Measurements from ENCODE around the gene METTL8. TPM values are rescaled to one million over a fixed set of nuclear protein-coding genes. Genes with fewer than 3 reads are reported as not detected.
A peak's percentile ranks its signal among the peaks of the same experiment; 100 is the strongest.

The METTL8 gene
- total and polyA plus RNA-seq, 2 of the 13 experiments (the other 11 are each of a cell fraction or from before 2014, with no cell fraction given), result 18.6 to 68.2 TPM

GRCh38 chr2:171434013-171434989, 511 bp upstream of the METTL8 start, which contains the start of gene DCAF17 (continued):
- TF ChIP-seq SRSF1 (optimal IDR thresholded peaks at IDR 0.05; ENCODE audit: low read depth, low read length), result peak; percentile 83
- TF ChIP-seq ZNF678 (CRISPR knock-in tag; IDR thresholded peaks at IDR 0.05), result 0 out of 2 replicates have a peak, but pooled peaks have one; percentile 55
- TF ChIP-seq ZBTB42 (CRISPR knock-in tag; IDR thresholded peaks at IDR 0.05), result peak; percentile 83
- no peak for TF ChIP-seq ATF7 (IDR thresholded peaks at IDR 0.05)
- TF ChIP-seq ATF7 (CRISPR knock-in tag; IDR thresholded peaks at IDR 0.05), result peak; percentile 51
- TF ChIP-seq JUND (CRISPR knock-in tag; IDR thresholded peaks at IDR 0.05), result no peak
- peak; percentile 33; the same call in 1 of the 2 replicates for TF ChIP-seq KLF11 (CRISPR knock-in tag; IDR thresholded peaks at IDR 0.05)
- peak; percentile 72 for TF ChIP-seq CREM (IDR thresholded peaks at IDR 0.05)
- no peak for TF ChIP-seq CREM (CRISPR knock-in tag; IDR thresholded peaks at IDR 0.05)
- TF ChIP-seq ZNF574 (CRISPR knock-in tag; IDR thresholded peaks at IDR 0.05), result peak; percentile 99
- peak; percentile 95 for TF ChIP-seq ATF5 (CRISPR knock-in tag; IDR thresholded peaks at IDR 0.05; ENCODE audit: low read depth)
- peak; percentile 85; the same call in 1 of the 2 replicates for TF ChIP-seq GTF3A (CRISPR knock-in tag; conservative IDR thresholded peaks at IDR 0.05)
- TF ChIP-seq YEATS2 (CRISPR knock-in tag; IDR thresholded peaks at IDR 0.05; ENCODE audit: borderline replicate concordance), result peak; percentile 70; the same call in 1 of the 2 replicates
- no peak for TF ChIP-seq TRIM22 (IDR thresholded peaks at IDR 0.05)
- TF ChIP-seq PLRG1 (conservative IDR thresholded peaks at IDR 0.05), result no peak
- TF ChIP-seq KDM6A (CRISPR knock-in tag; IDR thresholded peaks at IDR 0.05; ENCODE audit: low read depth), result no peak
- peak; percentile 91; the same call in 1 of the 2 replicates for TF ChIP-seq PRMT3 (CRISPR knock-in tag; IDR thresholded peaks at IDR 0.05; ENCODE audit: borderline replicate concordance, low read depth)
- peak; percentile 97 for TF ChIP-seq ZGPAT (CRISPR knock-in tag; IDR thresholded peaks at IDR 0.05)
- peak; percentile 94; the same call in 1 of the 2 replicates for TF ChIP-seq ZNF224 (CRISPR knock-in tag; IDR thresholded peaks at IDR 0.05)
- no peak; the same call in 1 of the 2 replicates for TF ChIP-seq EEA1 (CRISPR knock-in tag; IDR thresholded peaks at IDR 0.05; ENCODE audit: borderline replicate concordance)
- TF ChIP-seq FOSL2 (CRISPR knock-in tag; IDR thresholded peaks at IDR 0.05), result no peak; the same call in 1 of the 2 replicates
- peak; percentile 86; the same call in 1 of the 2 replicates for TF ChIP-seq SMAD1 (CRISPR knock-in tag; IDR thresholded peaks at IDR 0.05; ENCODE audit: borderline replicate concordance, low read depth)
- TF ChIP-seq MATR3 (CRISPR knock-in tag; IDR thresholded peaks at IDR 0.05), result no peak
- TF ChIP-seq NFRKB (IDR thresholded peaks at IDR 0.05), result no peak
- peak; percentile 70 for TF ChIP-seq ELF3 (CRISPR knock-in tag; IDR thresholded peaks at IDR 0.05)

Data from HepG2 (cell line).